Hepatocyte (in vitro differentiated cells): Measurements from ENCODE around the gene KRT37. TPM values are rescaled to one million over a fixed set of nuclear protein-coding genes. Genes with fewer than 3 reads are reported as not detected.

Experiments
- DNase-seq: peaks from one replicate; pipeline ENCODE4 v3.0.0-alpha.2; 2016; ENCODE audit warnings: low spot score
- H2AFZ ChIP-seq: fragments of 200-600 bp; sonication (generic); 2 replicates; pipeline ENCODE4 v1.6.0; 2016; ENCODE audit warnings: antibody characterized with exemption, mild to moderate bottlenecking
- H3K27ac ChIP-seq: fragments of 200-600 bp; sonication (generic); 2 replicates; pipeline ENCODE4 v1.5.1; 2016; ENCODE audit warnings: mild to moderate bottlenecking
- H3K27me3 ChIP-seq: fragments of 200-600 bp; sonication (generic); 2 replicates; pipeline ENCODE4 v1.6.1; 2016
- H3K36me3 ChIP-seq: fragments of 200-600 bp; sonication (generic); replicated peaks from 2 replicates; pipeline ENCODE4 v1.5.1; 2016; ENCODE audit warnings: low read depth; ENCODE audit not compliant: insufficient read depth
- H3K4me1 ChIP-seq: fragments of 200-600 bp; sonication (generic); 2 replicates; pipeline ENCODE4 v1.5.1; 2016; ENCODE audit warnings: mild to moderate bottlenecking, moderate library complexity; ENCODE audit not compliant: insufficient read depth
- H3K4me2 ChIP-seq: fragments of 200-600 bp; sonication (generic); 2 replicates; pipeline ENCODE4 v1.6.0; 2016
- H3K4me3 ChIP-seq: fragments of 200-600 bp; sonication (generic); 2 replicates; pipeline ENCODE4 v1.5.1; 2016; ENCODE audit warnings: mild to moderate bottlenecking
- H3K79me2 ChIP-seq: fragments of 200-600 bp; sonication (generic); 2 replicates; pipeline ENCODE4 v1.6.0; 2017; ENCODE audit warnings: mild to moderate bottlenecking
- H3K9me2 ChIP-seq: fragments of 200-600 bp; sonication (generic); replicated peaks from 2 replicates; pipeline ENCODE4 v1.6.0; 2017; ENCODE audit warnings: mild to moderate bottlenecking; ENCODE audit not compliant: insufficient read depth
- H3K9me3 ChIP-seq: fragments of 200-600 bp; sonication (generic); 2 replicates; pipeline ENCODE4 v1.5.1; 2016; ENCODE audit warnings: low read depth, mild to moderate bottlenecking
- H4K20me1 ChIP-seq: fragments of 200-600 bp; sonication (generic); 2 replicates; pipeline ENCODE4 v1.6.0; 2016; ENCODE audit warnings: mild to moderate bottlenecking; ENCODE audit not compliant: insufficient read depth, poor library complexity, severe bottlenecking
- EZH2 ChIP-seq: fragments of 200-600 bp; sonication (generic); IDR thresholded peaks from 2 replicates; pipeline ENCODE4 v1.6.1; 2016; ENCODE audit warnings: antibody characterized with exemption, mild to moderate bottlenecking, borderline replicate concordance
- EZH2phosphoT487 ChIP-seq: fragments of 200-600 bp; sonication (generic); IDR thresholded peaks from one replicate; pipeline ENCODE4 v1.6.1; 2018; ENCODE audit warnings: antibody characterized with exemption, mild to moderate bottlenecking, low read depth, moderate library complexity; ENCODE audit not compliant: unreplicated experiment, severe bottlenecking
- WGBS: methylation state at CpG from one replicate; pipeline ENCODE4 v1.1.6; 2016; ENCODE audit warnings: low lambda C conversion rate; ENCODE audit errors: missing lambda C conversion rate; 5-methylcytosine and 5-hydroxymethylcytosine counted together
- polyA plus RNA-seq: library from polyadenylated mRNA; unstranded; fragments of >200 nt; fragmentation: Nextera tagmentation; extraction: Ambion mirVana; gene quantifications from 2 replicates; pipeline ENCODE4 v1.2.1, GENCODE V29; 2016
- total RNA-seq: library from RNA; depleted of rRNA; stranded (reverse); fragments of >200 nt; gene quantifications from 2 replicates; pipeline ENCODE4 v1.2.3, GENCODE V29; 2014
- TF ChIP-seq, protein P1 (sequence below): fragments of 200-600 bp; sonication (generic); IDR thresholded peaks from 2 replicates; pipeline ENCODE4 v1.5.1; 2016; ENCODE audit warnings: antibody characterized with exemption, mild to moderate bottlenecking; ENCODE audit not compliant: poor library complexity

KRT37 gene
- total and polyA plus RNA-seq, 2 experiments from 2014 or later = not detected

- Histone ChIP-seq H3K4me3 (no peak overlapping the region), H3K9me2 (no peaks in the 10 kb centered on the region), H3K4me1 (no peaks in the 10 kb centered on the region), H3K9me3 (no peaks in the 10 kb centered on the region), H3K36me3 (no peaks in the 10 kb centered on the region), H3K79me2 (no peaks in the 10 kb centered on the region), H4K20me1 (no peaks in the 10 kb centered on the region), H2AFZ (no peak overlapping the region), H3K27me3 (no peaks in the 10 kb centered on the region), H3K4me2 (no peak overlapping the region), H3K27ac (no peak overlapping the region)
- 75% methylated on average over 6 of the region's 6 CpGs for WGBS
- TF ChIP-seq EZH2 = no peak
- TF ChIP-seq, protein P1, sequence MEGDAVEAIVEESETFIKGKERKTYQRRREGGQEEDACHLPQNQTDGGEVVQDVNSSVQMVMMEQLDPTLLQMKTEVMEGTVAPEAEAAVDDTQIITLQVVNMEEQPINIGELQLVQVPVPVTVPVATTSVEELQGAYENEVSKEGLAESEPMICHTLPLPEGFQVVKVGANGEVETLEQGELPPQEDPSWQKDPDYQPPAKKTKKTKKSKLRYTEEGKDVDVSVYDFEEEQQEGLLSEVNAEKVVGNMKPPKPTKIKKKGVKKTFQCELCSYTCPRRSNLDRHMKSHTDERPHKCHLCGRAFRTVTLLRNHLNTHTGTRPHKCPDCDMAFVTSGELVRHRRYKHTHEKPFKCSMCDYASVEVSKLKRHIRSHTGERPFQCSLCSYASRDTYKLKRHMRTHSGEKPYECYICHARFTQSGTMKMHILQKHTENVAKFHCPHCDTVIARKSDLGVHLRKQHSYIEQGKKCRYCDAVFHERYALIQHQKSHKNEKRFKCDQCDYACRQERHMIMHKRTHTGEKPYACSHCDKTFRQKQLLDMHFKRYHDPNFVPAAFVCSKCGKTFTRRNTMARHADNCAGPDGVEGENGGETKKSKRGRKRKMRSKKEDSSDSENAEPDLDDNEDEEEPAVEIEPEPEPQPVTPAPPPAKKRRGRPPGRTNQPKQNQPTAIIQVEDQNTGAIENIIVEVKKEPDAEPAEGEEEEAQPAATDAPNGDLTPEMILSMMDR = no peak
- no peak for TF ChIP-seq EZH2phosphoT487
- DNase-seq = peak; percentile 28
These were observed 40.3 kb upstream of the KRT37 start for GRCh38 chr17:41464682-41465081.

DNA sequence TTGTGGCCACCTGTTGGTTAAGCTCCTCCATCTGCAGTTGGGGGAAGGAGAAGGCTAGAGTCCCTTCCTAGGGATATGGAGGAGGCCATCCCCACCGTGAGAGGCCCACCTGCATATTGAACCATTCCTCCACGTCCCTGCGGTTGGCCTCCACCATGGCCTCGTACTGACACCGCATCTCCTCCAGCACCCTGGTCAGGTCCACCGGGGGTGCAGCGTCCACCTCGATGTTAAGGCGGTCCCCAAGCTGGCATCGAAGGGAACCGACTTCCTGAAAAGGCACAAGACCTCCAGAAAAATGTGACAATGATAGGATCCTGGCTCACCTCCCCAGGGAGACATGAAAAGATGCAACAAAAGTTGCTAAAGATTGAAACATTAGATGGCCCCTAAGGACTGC lies 39.8 kb upstream of the KRT37 start:
- Histone ChIP-seq H3K27me3 (no peaks in the 10 kb centered on the region), H4K20me1 (no peaks in the 10 kb centered on the region), H3K27ac (no peak overlapping the region), H3K9me3 (no peaks in the 10 kb centered on the region), H3K4me1 (no peaks in the 10 kb centered on the region), H3K79me2 (no peaks in the 10 kb centered on the region), H3K9me2 (no peaks in the 10 kb centered on the region), H3K36me3 (no peaks in the 10 kb centered on the region), H3K4me2 (no peak overlapping the region), H3K4me3 (no peak overlapping the region), H2AFZ (no peak overlapping the region)
- TF ChIP-seq, protein P1 = no peak
- no peak for TF ChIP-seq EZH2
- no peak for TF ChIP-seq EZH2phosphoT487
- 94% methylated on average over 11 of the region's 11 CpGs for WGBS
- no peak for DNase-seq

DNA sequence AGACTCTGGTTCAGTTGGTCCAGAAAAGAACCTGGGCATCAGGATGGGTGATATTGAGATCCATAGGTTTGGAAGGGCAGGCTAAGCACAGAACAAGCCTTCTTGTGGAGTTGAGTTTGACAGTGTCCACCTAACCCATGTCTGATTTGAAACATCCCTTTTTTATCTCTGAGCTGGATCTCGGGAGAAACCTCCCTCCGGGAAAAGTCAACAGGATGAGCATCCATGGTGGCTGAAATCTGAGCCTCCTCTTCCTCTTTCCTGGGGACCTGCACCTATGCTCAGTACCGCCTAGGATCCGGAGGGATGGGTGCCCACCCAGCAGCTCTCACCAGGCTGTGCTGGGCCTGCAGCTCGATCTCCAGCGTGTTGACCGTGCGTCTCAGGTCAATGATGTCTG lies 39.4 kb upstream of the KRT37 start:
- no peaks in the 10 kb centered on the region for H3K27me3 ChIP-seq
- no peaks in the 10 kb centered on the region for H3K36me3 ChIP-seq
- no peak overlapping the region for H3K27ac ChIP-seq
- no peak overlapping the region for H3K4me2 ChIP-seq
- H3K9me2 ChIP-seq = no peaks in the 10 kb centered on the region
- H3K4me1 ChIP-seq = no peaks in the 10 kb centered on the region
- 91% methylated on average over 8 of the region's 8 CpGs for WGBS
- no peak overlapping the region for H3K4me3 ChIP-seq
- no peak for DNase-seq
- H3K79me2 ChIP-seq = no peaks in the 10 kb centered on the region
- H3K9me3 ChIP-seq = no peaks in the 10 kb centered on the region
- H2AFZ ChIP-seq = no peak overlapping the region
- TF ChIP-seq, protein P1 = no peak
- TF ChIP-seq EZH2phosphoT487 = no peak
- H4K20me1 ChIP-seq = no peaks in the 10 kb centered on the region

GRCh38 chr17:41462705-41463104 lies 38.3 kb upstream of the KRT37 start:
- no peak for TF ChIP-seq EZH2
- Histone ChIP-seq H3K9me3 (no peaks in the 10 kb centered on the region), H3K4me1 (no peaks in the 10 kb centered on the region), H3K27me3 (no peaks in the 10 kb centered on the region), H3K9me2 (no peaks in the 10 kb centered on the region), H2AFZ (no peak overlapping the region), H3K27ac (no peak overlapping the region), H3K36me3 (no peaks in the 10 kb centered on the region), H4K20me1 (no peaks in the 10 kb centered on the region), H3K79me2 (no peaks in the 10 kb centered on the region), H3K4me3 (no peak overlapping the region), H3K4me2 (no peak overlapping the region)
- WGBS = 82% methylated on average over 15 of the region's 15 CpGs
- DNase-seq = no peak
